Measurements from ENCODE around the gene SIRT3.

- TF ChIP-seq DNMT1 (CRISPR knock-in tag; IDR thresholded peaks at IDR 0.05) (no peak), ZNF235 (CRISPR knock-in tag; IDR thresholded peaks at IDR 0.05; ENCODE audit: borderline replicate concordance) (peak; percentile 60; the same call in 1 of the 2 replicates), FOSL1 (CRISPR knock-in tag; IDR thresholded peaks at IDR 0.05; ENCODE audit: borderline replicate concordance) (no peak), CTCF (CRISPR knock-in tag; IDR thresholded peaks at IDR 0.05) (0 out of 2 replicates have a peak, but pooled peaks have one; percentile 9), ONECUT2 (CRISPR knock-in tag; IDR thresholded peaks at IDR 0.05) (no peak), NFKB2 (CRISPR knock-in tag; IDR thresholded peaks at IDR 0.05; ENCODE audit: borderline replicate concordance) (peak; percentile 76; the same call in 1 of the 2 replicates), GLI4 (CRISPR knock-in tag; IDR thresholded peaks at IDR 0.05; ENCODE audit: borderline replicate concordance) (no peak), PHF20 (CRISPR knock-in tag; IDR thresholded peaks at IDR 0.05) (peak; percentile 91), ZNF644 (CRISPR knock-in tag; IDR thresholded peaks at IDR 0.05; ENCODE audit: low read depth) (no peak), ZNF776 (CRISPR knock-in tag; IDR thresholded peaks at IDR 0.05) (no peak), ZHX1 (CRISPR knock-in tag; IDR thresholded peaks at IDR 0.05; ENCODE audit: low read depth) (no peak), PHF8 (CRISPR knock-in tag; IDR thresholded peaks at IDR 0.05) (peak; percentile 83), HOXD1 (CRISPR knock-in tag; IDR thresholded peaks at IDR 0.05) (peak; percentile 63; the same call in 1 of the 2 replicates), PCBP2 (optimal IDR thresholded peaks at IDR 0.05; ENCODE audit: low read depth, low read length, poor library complexity, severe bottlenecking) (no peak)
Observed at GRCh38 chr11:236774-237767, 929 bp upstream of the SIRT3 start, which contains the start of gene PSMD13.
